Esophagus muscularis mucosa (tissue), 4 donors: ENCODE data around the gene LRRC4. TPM values are rescaled to one million over a fixed set of nuclear protein-coding genes. Genes with fewer than 3 reads are reported as not detected.

Experiments used
- DNase-seq: peaks from one replicate; pipeline ENCODE4 v3.0.0-alpha.2; 2017; ENCODE audit errors: extremely low spot score
- H3K27ac ChIP-seq, 4 donors: fragments of 200-600 bp; sonication (generic); replicated peaks in 1 of 4; 1 replicate in 3 of 4; 2 replicates in 1 of 4; pipeline ENCODE4 v1.5.1; 2016 to 2019; ENCODE audit warnings: mild to moderate bottlenecking in 1 of 4
- H3K27me3 ChIP-seq, 4 donors: fragments of 200-600 bp; sonication (generic); one replicate each; pipeline versions ENCODE4 v1.5.1 to v1.6.0; 2016 to 2019
- H3K36me3 ChIP-seq, 4 donors: fragments of 200-600 bp; sonication (generic); one replicate each; pipeline ENCODE4 v1.5.1; 2016 to 2019
- H3K4me1 ChIP-seq, 4 donors: fragments of 200-600 bp; sonication (generic); one replicate each; pipeline ENCODE4 v1.5.1; 2016 to 2019
- H3K4me3 ChIP-seq, 4 donors: fragments of 200-600 bp; sonication (generic); 1 replicate in 2 of 4; 2 replicates in 2 of 4; pipeline ENCODE4 v1.5.1; 2016 to 2019; ENCODE audit warnings: mild to moderate bottlenecking in 4 of 4, moderate library complexity in 1 of 4
- H3K9me3 ChIP-seq, 4 donors: fragments of 200-600 bp; sonication (generic); 1 replicate in 3 of 4; 2 replicates in 1 of 4; pipeline ENCODE4 v1.5.1; 2016 to 2019
- CTCF ChIP-seq, 3 experiments: fragments of 200-600 bp in 2 of 3; fragments of 450-650 bp in 1 of 3; sonication (generic) in 2 of 3; IDR thresholded peaks; one replicate each; pipeline ENCODE4 v1.5.1; 2017 to 2019; ENCODE audit warnings: antibody characterized with exemption in 3 of 3, mild to moderate bottlenecking in 2 of 3, moderate library complexity in 1 of 3
- EP300 ChIP-seq: sonication (generic); formaldehyde crosslinking; IDR thresholded peaks from one replicate; pipeline ENCODE4 v1.6.1; 2017; ENCODE audit warnings: antibody characterized with exemption
- POLR2A ChIP-seq: fragments of 450-650 bp; IDR thresholded peaks from one replicate; pipeline ENCODE4 v1.6.1; 2017; ENCODE audit warnings: antibody characterized with exemption, moderate library complexity, mild to moderate bottlenecking, low read depth
- POLR2AphosphoS5 ChIP-seq, 2 donors: sonication (generic); formaldehyde crosslinking; IDR thresholded peaks; one replicate each; pipeline ENCODE4 v1.6.1; 2017; ENCODE audit warnings: antibody characterized with exemption in 2 of 2
- WGBS: methylation state at CpG from one replicate; pipeline ENCODE4 v1.1.5; 2018; 5-methylcytosine and 5-hydroxymethylcytosine counted together
- intact Hi-C: fragments of 100-400 bp; cut with DNase I; formaldehyde crosslinking; loops from one replicate; pipeline ENCODE4 v1.15.1; 2023
- total RNA-seq, 4 donors: library from RNA; depleted of rRNA; stranded (reverse); fragments of >200 nt; gene quantifications; one replicate each; pipeline versions ENCODE4 v1.1.0 to v1.2.1, GENCODE V29; 2016

The LRRC4 gene
- total RNA-seq, 4 donors from 2014 or later: under 0.01 to 1.3 (median 0.79) TPM

- intact Hi-C loops: no loop called here
- H3K4me3 ChIP-seq: no peak overlapping the region
- DNase-seq: no peak
- H3K9me3 ChIP-seq: no peaks in the 10 kb centered on the region
- H3K36me3 ChIP-seq: peaks cover 0 to 28% (median 20%) of the 10 kb centered on the region in 4 donors
- peaks cover 3 to 16% (median 5%) of the 10 kb centered on the region in 4 donors for H3K4me1 ChIP-seq
- H3K27me3 ChIP-seq: no peaks in the 10 kb centered on the region
- WGBS: 76% methylated on average over 11 of the region's 11 CpGs
- TF ChIP-seq POLR2A: no peak
- no peak for TF ChIP-seq POLR2AphosphoS5 (IDR thresholded peaks at IDR 0.05)
- no peak for TF ChIP-seq CTCF (IDR thresholded peaks at IDR 0.05)
- no peak for TF ChIP-seq EP300
- H3K27ac ChIP-seq: no peak overlapping the region
Measured at GRCh38 chr7:128071801-128072200, 40.6 kb upstream of the LRRC4 start.

GRCh38 chr7:128071376-128071775, 40.1 kb upstream of the LRRC4 start:
- no peak overlapping the region for H3K4me3 ChIP-seq
- H3K36me3 ChIP-seq: peaks cover 0 to 23% (median 18%) of the 10 kb centered on the region in 4 donors
- H3K27me3 ChIP-seq: no peaks in the 10 kb centered on the region
- DNase-seq: no peak
- TF ChIP-seq CTCF (IDR thresholded peaks at IDR 0.05): no peak
- TF ChIP-seq POLR2A: no peak
- TF ChIP-seq EP300: no peak
- TF ChIP-seq POLR2AphosphoS5 (IDR thresholded peaks at IDR 0.05): no peak
- H3K4me1 ChIP-seq: peaks cover 0 to 12% (median 3%) of the 10 kb centered on the region in 4 donors
- no peaks in the 10 kb centered on the region for H3K9me3 ChIP-seq
- intact Hi-C loops: no loop called here
- WGBS: 86% methylated on average over 6 of the region's 6 CpGs
- no peak overlapping the region for H3K27ac ChIP-seq

- WGBS: 91% methylated on average over 8 of the region's 8 CpGs
- Histone ChIP-seq H3K4me3 (no peak overlapping the region), H3K9me3 (no peaks in the 10 kb centered on the region), H3K4me1 (peaks cover 0 to 1% (median 0%) of the 10 kb centered on the region in 4 donors), H3K36me3 (peaks cover 0 to 18% (median 9%) of the 10 kb centered on the region in 4 donors), H3K27me3 (no peaks in the 10 kb centered on the region), H3K27ac (no peak overlapping the region)
- intact Hi-C loops: no loop called here
- no peak for DNase-seq
- no peak for TF ChIP-seq CTCF (IDR thresholded peaks at IDR 0.05)
Measured at GRCh38 chr7:128069373-128070364, 38.4 kb upstream of the LRRC4 start.

- WGBS: 94% methylated on average over 8 of the region's 8 CpGs
- H3K9me3 ChIP-seq: no peaks in the 10 kb centered on the region
- H3K4me1 ChIP-seq: no peaks in the 10 kb centered on the region
- intact Hi-C loops: no loop called here
- DNase-seq: no peak
- H3K4me3 ChIP-seq: no peak overlapping the region
- TF ChIP-seq EP300: no peak
- TF ChIP-seq POLR2AphosphoS5 (IDR thresholded peaks at IDR 0.05): no peak
- TF ChIP-seq POLR2A: no peak
- TF ChIP-seq CTCF (IDR thresholded peaks at IDR 0.05): no peak
- peaks cover 0 to 10% (median under 1%) of the 10 kb centered on the region in 4 donors for H3K36me3 ChIP-seq
- H3K27me3 ChIP-seq: no peaks in the 10 kb centered on the region
- no peak overlapping the region for H3K27ac ChIP-seq
Measured at GRCh38 chr7:128068785-128069184, 37.5 kb upstream of the LRRC4 start.
